SKM-1 (cell line): ENCODE measurements around the gene CA7.
A peak's percentile ranks its signal among the peaks of the same experiment; 100 is the strongest.

ENCODE experiments used
- DNase-seq: peaks from one replicate; lab custom pipeline; 2025; ENCODE audit not compliant: unreplicated experiment; lab: John Stamatoyannopoulos, UW

Gene CA7

GRCh38 chr16:66872943-66873684 is 28.9 kb downstream of the CA7 start:
- DNase-seq: peak; percentile 99

- no peak for DNase-seq
Measured at GRCh38 chr16:66873685-66874055, 29.5 kb downstream of the CA7 start.

- DNase-seq: no peak
Measured at GRCh38 chr16:66874079-66874775, 30.0 kb downstream of the CA7 start.

GRCh38 chr16:66878067-66878466 is 33.9 kb downstream of the CA7 start:
- peak; percentile 49 for DNase-seq

- DNase-seq: peak; percentile 68
Measured at GRCh38 chr16:66880288-66881013, 36.2 kb downstream of the CA7 start, which contains the start of gene PDP2. Gene PDP2, plus strand, starts transcription at chr16:66880515. Its CDS starts 3,770 bp downstream, at chr16:66884285.

- DNase-seq: no peak
Measured at GRCh38 chr16:66881014-66881417, 36.8 kb downstream of the CA7 start.

- no peak for DNase-seq
Measured at GRCh38 chr16:66881560-66881959, 37.3 kb downstream of the CA7 start.

GRCh38 chr16:66881964-66882508 is 37.8 kb downstream of the CA7 start:
- DNase-seq: no peak

- no peak for DNase-seq
Measured at GRCh38 chr16:66882702-66883101, 38.5 kb downstream of the CA7 start.

GRCh38 chr16:66885491-66885890 is 41.3 kb downstream of the CA7 start:
- no peak for DNase-seq

GRCh38 chr16:66886321-66886720 is 42.1 kb downstream of the CA7 start:
- DNase-seq: no peak

- DNase-seq: no peak
Measured at GRCh38 chr16:66886914-66887313, 42.7 kb downstream of the CA7 start.

GRCh38 chr16:66888647-66889615 is 44.7 kb downstream of the CA7 start:
- DNase-seq: no peak

- DNase-seq: no peak
Measured at GRCh38 chr16:66889622-66890021, 45.4 kb downstream of the CA7 start.

- DNase-seq: no peak
Measured at GRCh38 chr16:66890799-66891198, 46.6 kb downstream of the CA7 start.

GRCh38 chr16:66891360-66891759 is 47.1 kb downstream of the CA7 start:
- no peak for DNase-seq

- no peak for DNase-seq
Measured at GRCh38 chr16:66891797-66892196, 47.6 kb downstream of the CA7 start.

GRCh38 chr16:66894055-66894454 is 49.8 kb downstream of the CA7 start:
- DNase-seq: no peak

GRCh38 chr16:66894948-66895688 is 50.9 kb downstream of the CA7 start:
- DNase-seq: peak; percentile 39

- DNase-seq: no peak
Measured at GRCh38 chr16:66895689-66895979, 51.4 kb downstream of the CA7 start.
